Heart right ventricle (tissue), 16 donors: ENCODE measurements around the gene MXRA7. TPM values are rescaled to one million over a fixed set of nuclear protein-coding genes. Genes with fewer than 3 reads are reported as not detected.
A peak's percentile ranks its signal among the peaks of the same experiment; 100 is the strongest.

Source experiments
- ATAC-seq, 8 donors: fragments of 200-7000 bp; cut with Tn5 transposase; one replicate each; pipeline ENCODE4 v1.9.1; 2020; ENCODE audit warnings: mild to moderate bottlenecking in 8 of 8, moderate library complexity in 8 of 8, moderate number of reproducible peaks in 1 of 8
- DNase-seq, 2 donors: peaks; one replicate each; pipeline ENCODE4 v3.0.0-alpha.2; 2020
- H3K27ac ChIP-seq, 10 donors: fragments of 200-600 bp; sonication (generic) in 2 of 10; one replicate each; pipeline versions ENCODE4 v1.5.0 to v1.8.0; 2020 to 2022; ENCODE audit warnings: mild to moderate bottlenecking in 3 of 10
- H3K27me3 ChIP-seq, 7 donors: fragments of 200-600 bp; one replicate each; pipeline ENCODE4 v1.8.0; 2021 to 2022; ENCODE audit warnings: mild to moderate bottlenecking in 2 of 7
- H3K36me3 ChIP-seq, 9 donors: fragments of 200-600 bp; sonication (generic) in 1 of 9; one replicate each; pipeline versions ENCODE4 v1.5.0 to v1.8.0; 2020 to 2022; ENCODE audit warnings: mild to moderate bottlenecking in 2 of 9
- H3K4me1 ChIP-seq, 9 donors: fragments of 200-600 bp; sonication (generic) in 1 of 9; one replicate each; pipeline versions ENCODE4 v1.5.0 to v1.8.0; 2020 to 2022; ENCODE audit warnings: mild to moderate bottlenecking in 4 of 9
- H3K4me3 ChIP-seq, 10 donors: fragments of 200-600 bp; sonication (generic) in 2 of 10; one replicate each; pipeline versions ENCODE4 v1.5.0 to v1.8.0; 2020 to 2022; ENCODE audit warnings: mild to moderate bottlenecking in 7 of 10, moderate library complexity in 2 of 10
- H3K9me3 ChIP-seq, 11 donors: fragments of 200-600 bp in 10 of 11; sonication (generic) in 2 of 11; one replicate each; pipeline versions ENCODE4 v1.5.0 to v1.8.0; 2013 to 2022; ENCODE audit warnings: mild to moderate bottlenecking in 2 of 11, control low read depth in 1 of 11, moderate library complexity in 1 of 11
- WGBS, 2 donors: extraction: QIAGEN DNeasy Blood & Tissue Kit; methylation state at CpG; one replicate each; pipeline ENCODE4 v1.1.7; 2013; ENCODE audit warnings: inconsistent platforms in 1 of 2; 5-methylcytosine and 5-hydroxymethylcytosine counted together
- intact Hi-C, 10 donors: fragments of 100-400 bp; cut with DNase I; formaldehyde crosslinking; loops; one replicate each; pipeline versions ENCODE4 v1.11.1 to v1.14.2; 2022
- polyA plus RNA-seq, 2 donors: library from polyadenylated mRNA; stranded (reverse); fragments of 200-250 nt; gene quantifications; one replicate each; pipeline ENCODE4 v1.2.3, GENCODE V29; 2013
- total RNA-seq, 10 donors: library from RNA; stranded (reverse); fragmentation: NEBNext Ultra II Directional in 3 of 10; extraction: Animal tissue kit (Norgen Biotek cat#: 25700) in 3 of 10; gene quantifications; one replicate each; pipeline versions ENCODE4 v1.2.1 to v1.2.4, GENCODE V29; 2021 to 2023
- TF ChIP-seq, protein P1 (sequence below), 9 donors: fragments of 200-600 bp; sonication (generic) in 2 of 9; IDR thresholded peaks; one replicate each; pipeline versions ENCODE4 v1.5.0 to v1.8.0; 2021 to 2022; ENCODE audit warnings: antibody characterized with exemption in 9 of 9, mild to moderate bottlenecking in 5 of 9, moderate library complexity in 1 of 9
- donor health status: Arrhythmogenic right ventricular cardiomyopathy.
- donor health status: ischemic (EF 13 %, LVEDD 7.1; RV severe dilation, severe dysfunction).
- donor health status: healthy with polysubstance abuse.
- donor health status: DM: no; HTN: yes; CAD: no.
- donor health status: DM: no; HTN: no; CAD: no.
- donor health status: ischemic (EF 25% LVEDD 6.9; RV normal size, moderate dysfunction).
- donor health status: ischemic (EF 25% LVEDD 5.7; RV mildly dilated, moderate dysfunction).
- donor health status: healthy.
- donor health status: DM: yes; HTN: yes; CAD: no.
- donor health status: Ischemic cardiomyopathy.
- donor health status: ischemic (EF 35%, LVEDD 5.7; RV mildly dilated, moderate dysfunction).
- donor health status: nonischemic (EF 11% LVEDD 7.7; RV severe dilation, severe dysfunction).
- donor health status: DM: yes; HTN: yes; CAD: no.
- donor health status: PGD.
- donor health status: ischemic (EF 29% LVEDD 5.4; RV normal size, mild dysfunction).
- donor health status: nonischemic (EF 23%, LVEDD 6.1; RV moderate dilation, normal function).

The MXRA7 gene
- total and polyA plus RNA-seq, 12 donors, result 121 to 586 (median 413) TPM

DNA sequence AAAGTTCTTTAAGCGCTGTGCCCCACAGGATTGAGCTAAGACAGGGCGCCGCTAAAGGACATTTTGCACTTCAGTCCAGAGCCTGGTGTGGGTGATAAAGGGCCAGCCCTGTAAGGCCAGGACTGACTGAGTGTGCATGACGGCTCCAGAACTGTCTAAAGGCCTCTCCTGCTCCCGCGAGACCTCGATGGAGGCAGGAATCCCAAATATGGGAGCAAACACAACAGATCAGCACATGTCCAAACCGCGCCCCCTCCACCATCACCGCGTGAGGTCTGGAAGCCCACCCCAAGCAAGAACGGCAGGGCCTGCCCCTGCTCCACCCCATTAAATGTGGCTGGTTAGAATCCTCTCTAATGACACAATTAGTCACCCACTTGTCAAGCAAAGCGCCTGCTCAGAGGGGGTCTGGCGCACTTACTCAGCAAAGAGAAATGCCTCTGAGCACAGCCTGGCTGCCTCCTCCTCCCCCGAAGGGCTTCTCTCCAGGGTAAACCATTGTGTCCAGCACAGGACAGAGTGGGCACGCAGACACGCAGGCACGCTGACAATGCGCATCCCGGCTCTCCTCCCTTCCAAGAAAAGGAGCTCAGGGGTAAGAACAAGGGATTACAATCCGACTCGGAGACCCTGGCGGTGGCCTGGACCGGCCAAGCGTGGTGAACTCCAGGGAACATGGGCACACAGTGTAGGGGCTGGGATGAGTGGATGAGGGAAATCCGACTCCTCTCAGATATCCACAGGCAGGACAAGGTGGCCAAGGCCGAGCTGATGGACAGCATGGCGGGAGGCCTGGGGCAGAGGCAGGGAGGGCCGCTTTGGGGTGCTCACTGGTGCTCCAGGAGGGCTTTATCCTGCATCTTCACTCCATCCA lies 1.5 kb downstream of the MXRA7 start:
- WGBS, 2 donors, result 17 to 19% methylated on average over 29 of the region's 29 CpGs
- peak; percentile 82 to 91 for DNase-seq
- peaks cover 0 to 41% (median 6%) of the 10 kb centered on the region in 9 donors for H3K36me3 ChIP-seq
- TF ChIP-seq, protein P1, sequence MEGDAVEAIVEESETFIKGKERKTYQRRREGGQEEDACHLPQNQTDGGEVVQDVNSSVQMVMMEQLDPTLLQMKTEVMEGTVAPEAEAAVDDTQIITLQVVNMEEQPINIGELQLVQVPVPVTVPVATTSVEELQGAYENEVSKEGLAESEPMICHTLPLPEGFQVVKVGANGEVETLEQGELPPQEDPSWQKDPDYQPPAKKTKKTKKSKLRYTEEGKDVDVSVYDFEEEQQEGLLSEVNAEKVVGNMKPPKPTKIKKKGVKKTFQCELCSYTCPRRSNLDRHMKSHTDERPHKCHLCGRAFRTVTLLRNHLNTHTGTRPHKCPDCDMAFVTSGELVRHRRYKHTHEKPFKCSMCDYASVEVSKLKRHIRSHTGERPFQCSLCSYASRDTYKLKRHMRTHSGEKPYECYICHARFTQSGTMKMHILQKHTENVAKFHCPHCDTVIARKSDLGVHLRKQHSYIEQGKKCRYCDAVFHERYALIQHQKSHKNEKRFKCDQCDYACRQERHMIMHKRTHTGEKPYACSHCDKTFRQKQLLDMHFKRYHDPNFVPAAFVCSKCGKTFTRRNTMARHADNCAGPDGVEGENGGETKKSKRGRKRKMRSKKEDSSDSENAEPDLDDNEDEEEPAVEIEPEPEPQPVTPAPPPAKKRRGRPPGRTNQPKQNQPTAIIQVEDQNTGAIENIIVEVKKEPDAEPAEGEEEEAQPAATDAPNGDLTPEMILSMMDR (IDR thresholded peaks at IDR 0.05), result no peak
- intact Hi-C loops, result loop anchor here in 3 of 10 donors (2.0 to 5.0 kb wide), 2 partner anchors 21 to 37 kb away; no protein-coding TSS in a partner anchor
- H3K27me3 ChIP-seq, result no peaks in the 10 kb centered on the region
- H3K27ac ChIP-seq, result peak overlapping the region; percentile 89 to 98 (median 94)
- ATAC-seq, result peak; percentile 77 to 90 (median 84)
- H3K9me3 ChIP-seq, result no peaks in the 10 kb centered on the region
- H3K4me3 ChIP-seq, result peak overlapping the region; percentile 59 to 85 (median 79)
- H3K4me1 ChIP-seq, result peaks cover 9 to 83% (median 58%) of the 10 kb centered on the region in 9 donors

DNA sequence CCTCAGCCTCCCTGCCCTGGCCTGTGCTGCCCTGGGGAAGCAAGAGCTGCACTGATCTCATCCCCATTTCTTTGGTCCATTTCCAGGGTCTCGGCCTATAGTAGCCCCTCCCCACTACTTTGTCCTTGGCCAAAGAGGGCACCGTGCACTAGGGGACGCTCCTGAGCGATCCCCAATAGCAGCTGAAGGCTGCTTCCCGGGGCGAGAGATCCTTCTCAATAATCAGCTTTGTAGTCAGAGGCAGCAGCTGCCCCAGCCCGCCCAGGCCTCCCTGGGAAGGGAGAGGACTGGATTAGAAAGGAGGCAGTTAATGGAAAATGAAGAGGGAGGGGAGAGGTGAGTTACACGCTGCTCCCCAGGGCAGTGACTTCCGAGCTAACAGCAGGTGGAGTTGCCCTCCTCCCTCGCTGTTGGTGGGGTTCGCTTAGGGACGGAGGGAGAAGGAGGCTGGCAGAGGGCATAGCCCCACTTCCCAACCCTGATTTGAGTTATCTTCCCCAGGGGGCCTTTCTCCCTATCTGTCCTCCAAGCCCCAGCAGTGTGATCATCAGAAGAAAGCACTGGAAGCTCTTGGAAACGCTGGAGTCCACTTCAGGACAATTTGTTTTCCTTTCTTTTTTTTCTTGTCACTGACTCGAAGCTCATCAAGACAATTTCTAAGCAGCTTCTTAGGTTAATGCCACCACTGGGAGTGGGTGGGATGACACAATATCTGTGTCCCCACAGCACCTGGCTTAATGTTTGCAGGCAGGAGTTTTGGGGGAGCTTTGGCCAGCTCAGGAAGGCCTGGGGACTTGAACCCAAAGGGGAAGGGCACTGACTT lies 2.6 kb downstream of the MXRA7 start:
- peaks cover 9 to 84% (median 58%) of the 10 kb centered on the region in 9 donors for H3K4me1 ChIP-seq
- H3K36me3 ChIP-seq, result peaks cover 0 to 30% (median 0%) of the 10 kb centered on the region in 9 donors
- no peaks in the 10 kb centered on the region for H3K27me3 ChIP-seq
- WGBS, 2 donors, result 28 to 30% methylated on average over 14 of the region's 14 CpGs
- ATAC-seq, result peak in 7 of 8 donors; percentile 4 to 28 (median 21)
- H3K4me3 ChIP-seq, result peak overlapping the region in 9 of 10 donors; percentile 59 to 85 (median 79)
- no peaks in the 10 kb centered on the region for H3K9me3 ChIP-seq
- DNase-seq, result no peak
- TF ChIP-seq, protein P1 (IDR thresholded peaks at IDR 0.05), result peak in 8 of 9 donors; percentile 6 to 61 (median 50)
- intact Hi-C loops, result loop anchor here in 3 of 10 donors (2.0 to 5.0 kb wide), 2 partner anchors 19 to 36 kb away; no protein-coding TSS in a partner anchor
- peak overlapping the region; percentile 89 to 98 (median 94) for H3K27ac ChIP-seq

DNA sequence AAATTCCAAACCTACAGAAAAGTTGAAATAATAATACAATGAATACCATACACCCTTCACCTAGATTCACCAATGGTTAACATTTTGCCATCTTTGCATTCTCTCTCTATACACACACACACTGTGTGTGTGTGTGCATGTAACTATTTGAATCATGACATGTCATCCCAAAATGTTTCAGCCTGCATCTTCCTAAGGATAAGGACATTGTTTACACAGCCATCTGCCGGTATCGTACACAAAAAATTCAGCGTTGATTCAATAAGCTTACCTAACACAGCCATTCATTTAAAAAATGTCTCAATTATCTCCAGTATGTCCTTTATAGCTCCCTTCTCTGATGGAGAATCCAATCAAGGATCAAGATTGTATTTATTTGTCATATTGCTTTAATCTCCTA lies 3.9 kb downstream of the MXRA7 start:
- TF ChIP-seq, protein P1 (IDR thresholded peaks at IDR 0.05), result no peak
- Histone ChIP-seq H3K27ac (peak overlapping the region in 5 of 10 donors; percentile 91 to 98 (median 98)), H3K27me3 (no peaks in the 10 kb centered on the region), H3K9me3 (no peaks in the 10 kb centered on the region), H3K4me3 (peak overlapping the region in 1 of 10 donors; percentile 1), H3K36me3 (peaks cover 0 to 22% (median 0%) of the 10 kb centered on the region in 9 donors), H3K4me1 (peaks cover 16 to 85% (median 60%) of the 10 kb centered on the region in 9 donors)
- WGBS, 2 donors, result 84 to 87% methylated on average over 3 of the region's 3 CpGs
- DNase-seq, result no peak
- ATAC-seq, result no peak
- intact Hi-C loops, result loop anchor here in 2 of 10 donors (5.0 kb wide), 1 partner anchor 35 kb away; no protein-coding TSS in a partner anchor

DNA sequence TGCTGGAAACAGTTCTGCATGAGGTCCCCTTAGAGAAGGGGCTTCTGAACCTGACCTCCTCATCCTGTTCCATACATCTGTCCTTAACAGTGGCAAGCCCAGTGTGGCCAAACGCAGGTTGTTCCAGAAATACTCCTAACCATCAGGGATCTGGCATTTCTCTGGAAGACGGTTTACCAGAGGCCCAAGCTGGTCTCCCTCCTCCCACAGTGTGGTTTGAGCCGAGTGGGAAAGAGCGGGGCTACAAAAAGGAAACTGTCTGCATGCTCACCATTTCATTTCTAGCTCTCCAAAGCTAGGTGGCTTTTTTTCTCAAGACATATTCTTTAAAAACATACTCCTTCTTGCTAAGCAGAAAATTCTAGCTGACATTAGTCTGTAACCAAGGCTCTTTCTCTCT lies 6.0 kb downstream of the MXRA7 start:
- TF ChIP-seq, protein P1 (IDR thresholded peaks at IDR 0.05), result peak in 1 of 9 donors; percentile 4
- Histone ChIP-seq H3K9me3 (no peaks in the 10 kb centered on the region), H3K4me3 (no peak overlapping the region), H3K4me1 (peaks cover 20 to 92% (median 68%) of the 10 kb centered on the region in 9 donors), H3K27ac (peak overlapping the region in 9 of 10 donors; percentile 10 to 74 (median 57)), H3K27me3 (no peaks in the 10 kb centered on the region), H3K36me3 (peaks cover 0 to 22% (median 0%) of the 10 kb centered on the region in 9 donors)
- intact Hi-C loops, result loop anchor here in 2 of 10 donors (5.0 kb wide), 1 partner anchor 33 kb away; no protein-coding TSS in a partner anchor
- DNase-seq (no peak), ATAC-seq (no peak)
- 19 to 40% methylated on average over 4 of the region's 4 CpGs for WGBS, 2 donors
